ENCODE measurements around the gene CLCNKB.
"Not testable (repeated sequence)": the region's sequence is repeated elsewhere in the genome, so short reads cannot be mapped to it uniquely, and the experiment has no call there.

CLCNKB gene

GRCh38 chr1:16043521-16043920 lies at the start of gene CLCNKB:
Gene CLCNKB, plus strand, starts transcription at chr1:16043782. Its CDS starts 711 bp downstream, at chr1:16044493.
- FAIRE-seq, result no peak

GRCh38 chr1:15994081-15994480 lies 49.5 kb upstream of the CLCNKB start:
- no peak for FAIRE-seq

- FAIRE-seq, result no peak
Observed at GRCh38 chr1:15994590-15995351, 48.8 kb upstream of the CLCNKB start.

GRCh38 chr1:15997076-15997585 lies 46.5 kb upstream of the CLCNKB start:
- FAIRE-seq, result no peak

GRCh38 chr1:15997637-15998280 lies 45.8 kb upstream of the CLCNKB start:
- no peak for FAIRE-seq

- FAIRE-seq, result no peak
Observed at GRCh38 chr1:15998929-15999328, 44.7 kb upstream of the CLCNKB start.

GRCh38 chr1:16001274-16001673 lies 42.3 kb upstream of the CLCNKB start:
- not testable (repeated sequence) for FAIRE-seq

GRCh38 chr1:16005597-16005996 lies 38.0 kb upstream of the CLCNKB start:
- FAIRE-seq, result no peak

GRCh38 chr1:16006010-16006409 lies 37.6 kb upstream of the CLCNKB start:
- FAIRE-seq, result no peak

- no peak for FAIRE-seq
Observed at GRCh38 chr1:16006552-16007485, 36.8 kb upstream of the CLCNKB start.

GRCh38 chr1:16007671-16008341 lies 35.8 kb upstream of the CLCNKB start:
- FAIRE-seq, result no peak

- FAIRE-seq, result peak; percentile 87
Observed at GRCh38 chr1:16009030-16009460, 34.5 kb upstream of the CLCNKB start.

- no peak for FAIRE-seq
Observed at GRCh38 chr1:16009678-16010077, 33.9 kb upstream of the CLCNKB start.

- no peak for FAIRE-seq
Observed at GRCh38 chr1:16010837-16011236, 32.7 kb upstream of the CLCNKB start.

- no peak for FAIRE-seq
Observed at GRCh38 chr1:16011936-16012589, 31.5 kb upstream of the CLCNKB start.

- no peak for FAIRE-seq
Observed at GRCh38 chr1:16012590-16013219, 30.9 kb upstream of the CLCNKB start.

- no peak for FAIRE-seq
Observed at GRCh38 chr1:16013220-16013907, 30.2 kb upstream of the CLCNKB start.

GRCh38 chr1:16013908-16014258 lies 29.7 kb upstream of the CLCNKB start:
- no peak for FAIRE-seq

GRCh38 chr1:16014509-16015482 lies 28.8 kb upstream of the CLCNKB start:
- no peak for FAIRE-seq

GRCh38 chr1:16015491-16015890 lies 28.1 kb upstream of the CLCNKB start:
- no peak for FAIRE-seq
